ENCODE data around the gene TCEAL1.
"Not testable (repeated sequence)": the region's sequence is repeated elsewhere in the genome, so short reads cannot be mapped to it uniquely, and the experiment has no call there.

Gene TCEAL1

DNA sequence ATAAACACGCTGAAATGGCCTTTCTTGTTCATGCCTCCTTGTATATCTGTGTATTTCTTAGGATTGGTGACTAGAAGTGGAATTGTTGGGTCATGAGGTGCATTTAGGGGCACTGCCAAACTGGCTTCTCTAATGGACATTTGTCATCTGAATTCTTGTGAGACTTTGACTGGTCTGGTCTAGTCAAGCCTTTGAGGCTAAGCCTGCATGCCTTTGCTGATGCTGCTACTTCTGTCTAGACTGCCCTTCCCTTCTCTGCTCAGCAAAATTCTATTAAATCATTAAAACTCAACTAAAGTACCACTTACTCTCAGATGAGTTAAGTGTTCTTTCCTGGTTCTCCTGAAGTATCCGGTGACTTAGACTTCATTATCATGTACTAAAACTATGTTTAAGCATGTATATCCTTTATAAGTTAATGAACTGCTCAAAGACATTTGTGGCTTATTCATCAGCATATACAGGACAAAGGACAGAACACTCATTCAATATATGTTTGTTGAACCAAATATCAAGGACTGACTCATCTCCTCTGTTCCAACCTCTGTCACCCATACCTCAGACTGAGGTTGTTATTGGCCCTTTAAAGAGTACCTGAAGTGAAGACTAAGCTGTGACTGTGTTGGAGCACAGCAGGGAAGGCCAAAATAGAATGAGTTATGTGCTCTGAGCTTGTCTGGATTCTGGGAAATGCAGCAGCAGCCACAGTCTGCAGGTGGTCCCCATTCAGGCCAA is 9.0 kb downstream of the TCEAL1 start:
- DNase-seq = no peak

DNA sequence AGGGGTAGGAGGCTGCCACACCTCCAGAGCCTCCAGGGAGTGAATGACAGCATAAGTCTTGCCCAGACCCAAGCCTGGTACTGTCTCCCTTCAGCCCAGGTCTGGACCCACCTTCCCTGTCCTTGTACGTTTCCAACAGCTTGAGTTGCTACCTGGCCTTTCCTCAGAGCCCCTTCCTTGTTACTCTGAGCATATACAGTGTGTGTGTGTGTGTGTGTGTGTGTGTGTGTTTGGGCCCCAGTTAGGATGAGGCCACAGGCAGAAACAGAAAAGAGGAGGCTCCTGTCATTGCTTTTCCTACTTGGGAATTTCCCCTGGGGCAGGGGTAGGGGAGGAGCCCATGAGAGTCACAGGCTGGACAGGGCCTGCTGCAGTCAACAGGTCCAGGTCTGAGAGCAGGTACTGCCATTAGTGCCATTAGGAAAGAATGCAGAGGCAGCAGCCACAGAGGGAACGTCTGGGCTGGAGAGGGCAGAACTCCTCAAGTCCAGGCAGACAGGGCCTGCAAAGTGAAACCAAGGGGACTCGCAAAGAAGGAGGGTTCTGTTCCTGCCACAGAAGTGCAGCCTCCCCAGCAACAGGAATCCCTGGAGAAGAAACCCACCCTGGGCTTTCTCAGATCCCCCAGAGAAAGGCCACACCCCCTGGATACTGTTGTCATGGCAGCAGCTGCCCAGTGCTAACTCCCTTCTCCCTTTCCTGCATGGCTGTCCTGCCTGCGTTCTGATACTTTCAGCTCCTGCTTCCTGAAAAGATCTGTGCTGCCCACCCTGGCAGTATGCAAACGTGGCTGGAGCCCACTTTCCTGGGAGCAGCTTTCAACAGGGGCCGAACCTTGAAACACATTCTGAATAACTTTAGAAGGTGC is 9.9 kb downstream of the TCEAL1 start:
- not testable (repeated sequence) for DNase-seq

DNA sequence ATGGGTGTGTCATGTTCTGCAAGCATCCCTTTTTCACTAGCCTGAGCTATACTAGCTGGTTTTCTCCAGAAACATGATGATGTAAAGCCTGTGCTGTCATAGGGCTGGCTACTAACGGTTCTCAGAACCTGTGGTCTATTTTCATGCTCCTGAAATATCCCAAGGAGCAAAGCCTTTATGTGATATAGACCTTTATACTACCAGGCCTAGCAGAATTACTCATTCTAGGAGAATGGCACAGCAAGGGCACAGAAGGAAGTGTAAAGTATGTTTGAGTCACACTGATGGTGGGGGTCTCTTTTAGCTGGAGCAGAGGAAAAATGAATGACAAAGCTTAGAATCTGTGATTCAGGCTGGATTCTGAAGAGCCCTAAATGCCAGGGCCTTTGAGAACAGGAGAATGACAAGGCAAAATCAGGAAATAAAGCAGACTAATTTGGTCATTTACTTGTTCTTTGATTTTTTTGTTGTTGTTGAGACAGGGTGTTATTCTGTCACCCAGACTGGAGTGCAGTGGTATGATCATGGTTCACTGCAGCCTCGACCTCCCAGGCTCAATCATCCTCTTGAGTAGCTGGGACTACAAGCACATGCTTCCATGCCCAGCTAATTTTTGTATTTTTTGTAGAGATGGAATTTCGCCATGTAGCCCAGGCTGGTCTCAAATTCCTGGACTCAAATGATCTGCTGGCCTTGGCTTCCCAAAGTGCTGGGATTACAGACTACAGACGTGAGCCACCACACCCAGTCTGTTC is 11.8 kb downstream of the TCEAL1 start:
- DNase-seq = no peak

DNA sequence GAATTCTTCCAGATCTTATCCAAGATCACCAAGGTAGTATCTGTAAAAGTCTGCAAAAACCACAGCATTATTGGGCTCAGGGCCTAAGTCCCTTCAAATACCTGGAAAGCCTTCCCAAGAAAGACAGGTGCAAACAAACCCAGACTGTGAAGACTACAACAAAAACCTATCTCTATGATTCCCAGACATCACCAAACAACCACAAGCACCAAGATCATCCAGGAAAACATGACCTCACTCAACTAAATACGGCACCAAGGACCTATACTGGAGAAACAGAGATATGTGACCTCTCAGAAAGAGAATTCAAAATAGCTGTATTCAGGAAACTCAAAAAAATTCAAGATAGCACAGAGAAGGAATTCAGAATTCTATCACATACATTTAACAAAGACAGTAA is 15.3 kb downstream of the TCEAL1 start:
- DNase-seq = no peak

DNA sequence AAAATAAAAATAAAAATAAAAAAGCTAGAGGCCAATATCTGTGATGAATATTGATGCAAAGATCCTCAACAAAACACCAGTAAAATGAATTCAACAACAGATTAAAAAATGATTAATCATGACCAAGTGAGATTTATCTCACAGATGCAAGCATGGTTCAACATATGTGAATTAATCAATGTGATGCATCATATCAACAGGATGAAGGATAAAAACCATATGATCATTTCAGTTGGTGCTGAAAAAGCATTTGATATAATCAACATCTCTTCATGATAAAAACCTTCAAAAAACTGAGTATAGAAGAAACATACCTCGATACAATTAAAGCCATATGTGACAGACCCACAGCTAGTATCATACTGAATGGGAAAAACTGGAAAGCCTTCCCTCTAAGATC is 18.9 kb downstream of the TCEAL1 start:
- no peak for DNase-seq

DNA sequence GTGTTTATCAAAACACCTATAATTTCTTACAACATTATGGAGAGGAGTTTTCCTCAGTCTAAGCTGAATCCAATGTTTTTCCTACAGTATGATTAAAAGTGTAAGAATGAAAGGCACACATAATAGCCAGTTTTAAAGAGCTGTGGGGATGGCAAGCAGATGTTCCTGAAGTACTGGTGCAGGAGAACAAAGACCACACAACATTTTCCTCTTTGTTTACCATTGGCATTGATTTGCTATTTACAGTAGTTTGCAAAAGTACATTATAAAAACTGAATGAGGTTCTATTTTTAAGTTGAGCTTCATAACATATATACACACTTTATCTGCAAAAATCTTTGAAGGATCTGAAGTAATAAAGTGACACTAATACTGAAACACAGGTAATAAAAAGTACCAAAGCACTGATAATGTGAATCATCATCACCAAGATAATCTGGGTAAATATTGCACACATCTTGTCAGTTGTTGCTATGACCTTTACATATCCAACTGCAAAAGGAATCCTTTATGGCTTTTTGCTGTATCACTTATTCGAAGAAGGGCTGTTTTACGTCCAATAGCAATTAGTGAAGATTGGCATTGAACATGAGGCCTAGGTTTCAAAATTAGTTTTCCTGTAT is 22.5 kb downstream of the TCEAL1 start:
- no peak for DNase-seq

DNA sequence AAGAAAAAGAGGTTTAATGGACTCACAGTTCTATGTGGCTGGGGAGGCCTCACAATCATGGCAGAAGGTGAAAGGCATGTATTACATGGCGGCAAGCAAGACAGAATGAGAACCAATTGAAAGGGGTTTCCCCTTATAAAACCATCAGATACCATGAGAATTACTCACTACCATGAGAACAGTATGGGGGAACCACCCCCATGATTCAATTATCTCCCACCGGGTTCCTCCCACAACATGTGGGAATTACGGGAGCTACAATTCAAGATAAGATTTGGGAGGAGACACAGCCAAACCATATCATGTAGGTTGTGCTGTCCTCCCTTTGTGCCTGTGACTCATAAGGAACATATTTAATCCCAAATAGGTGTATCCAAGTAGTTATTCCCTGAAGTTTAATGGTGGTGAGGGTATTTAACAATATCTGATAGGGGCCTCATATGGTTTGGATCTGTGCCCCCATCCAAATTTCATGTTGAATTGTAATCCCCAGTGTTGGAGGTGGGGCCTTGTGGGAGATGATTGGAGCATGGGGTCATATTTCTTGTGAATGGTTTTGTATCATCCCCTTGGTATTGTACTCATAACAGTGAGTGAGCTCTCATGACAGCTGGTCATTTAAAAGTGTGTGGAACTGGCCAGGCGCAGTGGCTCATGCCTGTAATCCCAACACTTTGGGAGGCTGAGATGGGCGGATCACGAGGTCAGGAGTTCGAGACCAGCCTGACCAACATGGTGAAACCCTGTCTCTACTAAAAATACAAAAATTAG is 26.6 kb downstream of the TCEAL1 start:
- not testable (repeated sequence) for DNase-seq

DNA sequence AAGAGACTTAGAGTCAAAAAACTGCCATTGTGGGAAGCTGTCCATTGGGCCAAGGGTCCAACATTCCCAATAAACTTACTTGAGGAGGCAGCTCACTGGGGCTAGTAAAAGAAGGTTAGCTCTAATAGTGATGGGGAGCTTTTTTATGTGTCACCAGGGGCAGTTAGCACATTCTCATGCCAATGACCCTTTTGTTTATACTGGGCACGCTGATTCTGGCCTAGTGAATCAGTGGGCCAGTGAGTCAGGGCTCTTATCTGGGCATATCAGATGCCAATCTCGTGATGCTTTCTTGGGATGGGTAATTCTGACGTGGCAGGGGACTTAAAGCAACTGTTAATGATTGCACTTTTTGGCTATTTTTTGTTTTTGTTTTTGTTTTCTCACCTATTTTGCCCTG is 27.8 kb downstream of the TCEAL1 start:
- DNase-seq = no peak

DNA sequence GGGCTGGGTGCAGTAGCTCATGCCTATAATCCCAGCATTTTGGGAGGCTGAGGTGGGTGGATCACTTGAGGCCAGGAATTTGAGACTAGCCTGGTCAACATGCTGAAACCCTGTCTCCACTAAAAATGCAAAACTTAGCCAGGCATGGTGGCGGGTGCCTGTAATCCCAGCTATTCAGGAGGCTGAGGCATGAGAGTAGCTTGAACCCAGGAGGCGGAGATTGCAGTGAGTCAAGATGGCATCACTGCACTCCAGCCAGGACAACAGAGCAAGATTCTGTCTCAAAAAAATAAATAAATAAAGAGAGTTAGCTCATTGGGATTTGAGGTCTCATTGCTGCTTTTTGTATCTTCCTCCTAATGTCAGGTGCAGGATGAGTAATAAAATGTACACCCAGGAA is 28.3 kb downstream of the TCEAL1 start:
- not testable (repeated sequence) for DNase-seq

DNA sequence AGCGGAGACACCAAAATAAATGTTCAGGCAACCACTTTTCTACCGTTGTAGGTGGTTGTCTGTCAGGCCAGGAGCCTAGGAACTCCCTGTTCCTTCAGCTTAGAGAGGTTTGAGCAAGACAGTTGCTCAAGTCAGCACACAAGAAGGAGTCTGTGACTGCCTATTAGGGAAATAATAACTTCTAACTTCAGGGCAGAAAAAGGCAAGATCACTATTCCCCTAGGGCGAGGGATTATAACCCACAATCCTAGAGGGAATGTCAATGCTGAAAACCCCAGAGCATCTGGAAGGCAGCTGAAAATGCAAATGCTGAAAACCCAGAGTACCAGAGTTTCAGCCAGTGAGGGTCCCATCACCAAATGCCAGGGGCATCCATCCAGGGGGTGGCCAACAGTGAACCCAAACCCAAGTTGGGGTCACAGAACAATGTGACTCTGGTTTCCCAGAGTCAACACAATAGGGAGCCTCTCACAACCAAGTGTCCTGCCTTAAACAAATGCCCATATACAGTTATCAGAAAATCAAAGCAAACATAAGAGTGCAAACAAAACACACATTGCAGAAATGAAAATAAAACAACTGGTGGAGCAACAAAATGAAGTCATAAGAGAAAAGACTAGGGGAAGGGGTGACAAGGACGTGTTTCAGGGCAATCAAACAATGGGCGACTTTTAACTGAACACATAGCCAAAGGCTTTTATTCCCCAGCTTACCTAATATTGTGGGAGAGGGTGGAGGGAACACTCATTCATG is 30.1 kb downstream of the TCEAL1 start:
- no peak for DNase-seq

DNA sequence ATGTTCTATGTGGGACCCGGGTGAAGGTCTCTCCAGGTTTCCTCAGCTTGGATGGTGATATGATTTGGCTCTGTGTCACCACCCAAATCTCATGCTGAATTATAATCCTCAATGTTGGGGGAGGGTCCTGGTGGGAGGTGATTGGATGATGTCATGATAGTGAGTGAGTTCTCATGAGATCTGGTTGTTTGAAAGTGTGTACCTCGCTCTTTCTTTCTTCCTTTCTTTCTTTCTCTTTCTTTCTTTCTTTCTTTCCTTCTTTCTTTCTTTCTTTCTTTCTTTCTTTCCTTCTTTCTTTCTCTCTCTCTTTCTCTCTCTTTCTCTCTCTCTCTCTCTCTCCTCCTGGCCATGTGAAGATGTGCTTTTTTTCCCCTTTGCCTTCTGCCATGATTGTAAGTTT is 30.7 kb downstream of the TCEAL1 start:
- DNase-seq = not testable (repeated sequence)

DNA sequence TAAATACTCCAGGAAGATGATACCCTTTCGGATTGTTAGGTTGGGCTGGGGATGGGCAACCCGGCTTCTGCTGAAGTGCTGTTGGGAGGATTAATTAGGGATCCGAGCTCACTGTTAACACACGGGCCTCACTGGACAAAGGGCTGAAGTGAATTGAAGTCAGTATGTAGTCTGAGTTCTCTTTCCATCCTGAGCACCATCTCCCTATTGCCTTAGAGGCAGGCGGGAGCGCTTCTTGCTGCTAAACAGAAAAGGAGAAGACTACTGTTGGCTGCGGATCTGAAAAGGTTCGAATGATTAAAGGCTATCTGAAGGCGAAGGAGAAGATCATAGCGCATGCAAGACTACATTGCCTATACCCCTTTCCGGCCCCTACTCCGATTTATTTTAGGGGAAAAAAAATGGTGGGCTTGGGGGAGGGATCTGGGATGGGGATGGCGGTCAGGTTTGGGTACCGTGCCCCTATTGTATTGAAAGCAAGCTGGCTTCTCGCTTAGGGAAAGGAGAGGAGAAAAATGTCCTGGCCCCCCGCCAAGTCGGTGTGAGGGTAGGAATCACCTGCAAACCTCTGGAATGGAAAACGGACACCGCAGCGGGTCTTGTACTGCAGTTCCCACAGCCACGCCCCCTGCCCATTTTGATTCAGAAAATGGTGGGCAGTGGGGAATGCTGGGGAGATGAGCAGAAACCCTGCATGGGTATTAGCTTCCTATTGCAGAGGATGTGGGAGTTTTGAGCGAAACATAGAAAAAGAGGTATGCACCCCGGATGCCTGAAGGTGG is 35.4 kb downstream of the TCEAL1 start:
- no peak for DNase-seq

DNA sequence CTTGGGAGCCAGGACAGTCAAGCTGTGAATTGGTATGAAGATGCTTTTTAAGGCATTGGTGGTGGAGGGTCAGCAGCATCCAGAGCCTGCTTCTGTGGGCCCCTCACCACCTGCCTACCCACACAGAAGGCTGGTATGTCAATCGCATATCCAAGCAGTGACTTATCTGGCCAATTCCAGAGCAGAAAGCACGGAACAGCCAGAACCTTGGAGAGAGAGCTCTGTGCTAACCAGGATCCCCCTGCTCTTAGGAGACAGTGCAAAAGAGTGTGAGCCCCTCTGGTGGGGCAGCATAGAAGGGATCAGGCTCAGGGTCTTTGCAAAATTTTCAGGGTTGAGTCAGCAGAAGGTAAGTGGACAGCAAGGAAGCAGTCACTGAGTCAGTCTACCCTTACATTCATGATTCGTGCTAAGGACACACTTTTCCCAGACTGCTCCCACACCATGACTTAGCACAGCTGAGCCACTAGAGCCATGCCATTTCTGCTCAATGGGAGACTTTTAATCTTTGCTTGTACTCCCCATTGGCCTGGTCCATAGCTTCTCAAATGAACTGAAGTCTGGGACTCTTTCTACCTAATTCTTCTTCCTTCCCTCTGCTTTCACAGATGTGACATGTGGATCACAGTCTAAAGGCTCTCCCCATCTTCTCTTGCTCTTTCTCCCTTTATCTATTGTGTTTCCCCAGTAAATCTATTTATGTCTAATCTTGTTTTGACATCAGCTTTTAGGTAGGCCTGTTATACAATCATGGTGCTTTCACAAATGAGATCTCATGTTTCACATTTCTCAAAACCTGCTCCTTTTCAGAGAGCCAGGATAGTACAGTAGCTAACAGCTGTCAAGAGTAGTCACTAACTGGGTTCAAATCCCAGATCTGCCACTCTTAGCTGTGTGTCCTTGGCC is 37.7 kb downstream of the TCEAL1 start:
- no peak for DNase-seq

DNA sequence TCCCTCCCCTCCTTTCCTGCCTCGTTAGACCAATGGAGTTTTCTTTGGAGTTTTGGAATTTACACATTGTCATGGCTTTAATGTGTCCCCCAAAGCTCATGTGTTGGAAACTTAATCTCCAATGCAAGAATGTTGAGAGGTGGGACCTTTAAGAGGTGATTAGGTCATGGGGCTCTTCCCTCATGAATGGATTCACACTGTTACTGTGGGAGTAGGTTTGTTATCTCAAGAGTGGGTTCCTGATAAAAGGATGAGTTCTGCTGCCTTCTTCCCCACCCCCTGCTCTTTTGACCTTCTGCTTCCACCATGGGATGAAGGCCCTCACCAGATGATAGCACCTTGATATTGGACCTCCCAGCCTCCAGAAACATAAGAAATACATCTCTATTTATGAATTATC is 41.0 kb downstream of the TCEAL1 start:
- DNase-seq = no peak

DNA sequence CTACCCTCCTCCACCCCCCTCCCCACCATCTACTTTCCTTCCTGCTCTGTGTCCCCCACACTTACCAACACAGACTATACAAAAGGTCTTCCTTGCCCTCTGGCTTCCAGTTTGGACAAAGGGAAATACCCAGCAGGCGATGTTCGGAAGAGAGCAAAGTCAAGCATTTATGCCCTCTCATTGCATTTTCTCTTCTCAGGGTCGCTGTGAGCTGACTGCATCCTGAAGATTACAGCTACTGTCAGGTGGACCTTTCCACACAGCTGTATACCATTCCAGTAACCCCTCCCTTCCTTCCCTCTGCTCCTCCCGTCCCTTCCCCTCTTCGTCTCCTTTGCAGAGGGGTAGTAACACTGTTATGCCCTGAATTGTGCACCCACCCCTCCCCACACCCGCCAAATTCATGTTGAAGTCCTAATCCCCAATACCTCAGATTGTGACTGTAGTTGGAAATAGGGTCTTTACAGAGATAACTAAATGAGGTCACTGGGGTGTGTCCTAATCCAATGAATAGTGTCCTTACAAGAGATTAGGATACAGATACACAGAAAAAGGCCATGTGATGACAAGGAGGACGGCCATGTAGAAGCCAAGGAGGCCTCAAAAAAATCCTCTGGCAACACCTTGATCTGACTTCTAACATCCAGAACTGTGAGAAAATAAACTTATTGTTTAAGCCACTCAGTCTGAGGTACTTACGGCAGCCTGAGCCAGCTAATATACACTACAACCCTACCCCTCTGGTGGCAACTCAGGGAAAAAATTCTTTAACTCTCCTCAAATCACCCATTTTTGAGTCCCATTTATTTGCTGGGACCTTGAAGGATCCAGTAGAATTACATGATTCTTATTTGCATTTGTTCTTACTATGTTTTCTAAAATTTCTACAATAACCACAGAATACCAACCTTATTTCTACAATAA is 46.0 kb downstream of the TCEAL1 start:
- no peak for DNase-seq

DNA sequence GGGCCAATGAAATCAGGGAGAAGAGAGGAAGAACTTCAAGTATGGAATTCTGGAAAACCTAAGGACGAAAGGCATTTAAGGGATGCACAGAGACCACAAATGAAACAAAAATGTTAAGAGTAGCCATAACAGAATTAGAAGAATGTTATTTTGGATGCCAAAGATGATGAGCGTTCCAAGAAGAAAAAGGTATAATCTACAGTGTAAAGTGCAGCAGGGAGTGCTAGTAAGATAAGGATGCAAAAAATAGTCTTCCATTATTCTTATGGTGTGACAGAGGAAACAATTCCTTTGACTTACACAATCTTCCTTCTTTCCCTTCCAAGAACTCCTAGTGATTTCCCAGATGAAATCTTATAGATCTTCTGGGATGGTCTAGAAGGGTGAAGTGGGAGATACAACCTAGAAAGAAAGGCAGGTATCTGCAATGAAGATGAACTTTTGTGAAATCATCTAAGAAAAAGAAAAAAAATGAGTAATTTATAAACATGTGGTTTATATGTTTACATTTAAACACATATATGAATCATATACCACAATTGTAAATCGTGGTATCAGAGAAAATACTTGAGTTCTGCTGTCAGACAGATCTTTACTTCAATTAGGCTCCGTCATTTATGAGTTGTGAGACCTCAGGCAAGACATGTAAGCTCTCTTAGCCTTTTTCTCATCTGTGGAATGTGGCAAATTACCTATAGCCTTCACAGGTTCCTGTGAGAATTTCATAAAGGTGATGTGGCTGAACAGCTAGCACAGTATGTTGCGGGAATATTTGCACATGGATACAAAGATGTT is 49.6 kb downstream of the TCEAL1 start:
- no peak for DNase-seq

All from NCI-H2081 treated with DMSO at 0.1 percent for 48 hours (cell line).